Upper lobe of left lung (tissue), 6 donors: Measurements from ENCODE around the gene HPN. TPM values are rescaled to one million over a fixed set of nuclear protein-coding genes. Genes with fewer than 3 reads are reported as not detected.
"Not testable (repeated sequence)": the region's sequence is repeated elsewhere in the genome, so short reads cannot be mapped to it uniquely, and the experiment has no call there.

Experiments used
- ATAC-seq, 2 donors: fragments of 200-7000 bp; cut with Tn5 transposase; one replicate each; pipeline ENCODE4 v1.9.1; 2022; ENCODE audit warnings: mild to moderate bottlenecking in 2 of 2, moderate library complexity in 2 of 2; ENCODE audit not compliant: low FRiP score in 2 of 2
- DNase-seq, 2 donors: peaks; one replicate each; pipeline ENCODE4 v3.0.0-alpha.2; 2019 to 2020
- H3K27ac ChIP-seq, 4 donors: fragments of 200-600 bp; sonication (generic); one replicate each; pipeline ENCODE4 v1.5.1; 2016 to 2019
- H3K27me3 ChIP-seq, 4 donors: fragments of 200-600 bp; sonication (generic); one replicate each; pipeline ENCODE4 v1.5.1; 2017 to 2019
- H3K36me3 ChIP-seq, 4 donors: fragments of 200-600 bp; sonication (generic); one replicate each; pipeline ENCODE4 v1.5.1; 2016 to 2019
- H3K4me1 ChIP-seq, 4 donors: fragments of 200-600 bp; sonication (generic); one replicate each; pipeline ENCODE4 v1.5.1; 2018 to 2019
- H3K4me3 ChIP-seq, 4 donors: fragments of 200-600 bp; sonication (generic); one replicate each; pipeline ENCODE4 v1.5.1; 2017 to 2019; ENCODE audit warnings: mild to moderate bottlenecking in 2 of 4, moderate library complexity in 1 of 4
- H3K9me3 ChIP-seq, 4 donors: fragments of 200-600 bp; sonication (generic); one replicate each; pipeline ENCODE4 v1.5.1; 2018 to 2019
- CTCF ChIP-seq, 6 experiments: fragments of 450-650 bp in 4 of 6; fragments of 200-600 bp in 2 of 6; sonication (generic) in 2 of 6; IDR thresholded peaks; one replicate each; pipeline ENCODE4 v1.5.1; 2016 to 2019; ENCODE audit warnings: antibody characterized with exemption in 6 of 6
- EP300 ChIP-seq, 4 donors: sonication (generic); formaldehyde crosslinking; IDR thresholded peaks; one replicate each; pipeline ENCODE4 v1.5.1; 2017; ENCODE audit warnings: antibody characterized with exemption in 4 of 4, control low read depth in 2 of 4
- POLR2A ChIP-seq, 4 donors: fragments of 450-650 bp; IDR thresholded peaks; one replicate each; pipeline ENCODE4 v1.5.1; 2016 to 2017; ENCODE audit warnings: antibody characterized with exemption in 4 of 4, mild to moderate bottlenecking in 2 of 4
- POLR2AphosphoS5 ChIP-seq, 2 donors: sonication (generic); formaldehyde crosslinking; IDR thresholded peaks; one replicate each; pipeline ENCODE4 v1.5.1; 2017; ENCODE audit warnings: antibody characterized with exemption in 2 of 2
- WGBS, 2 donors: methylation state at CpG; one replicate each; pipeline ENCODE4 v1.1.5; 2017 to 2018; 5-methylcytosine and 5-hydroxymethylcytosine counted together
- total RNA-seq, 6 donors: library from RNA; depleted of rRNA in 4 of 6; stranded (reverse); fragments of >200 nt in 4 of 6; gene quantifications; one replicate each; pipeline versions ENCODE4 v1.1.0 to v1.2.1, GENCODE V29; 2016 to 2021
- donor health status: DM: no; HTN: no; CAD: no; lungs with moderate emphysema.
- donor health status: DM: no; HTN: yes; CAD: no; lungs with severe emphysema.

Gene HPN
- total RNA-seq, 6 donors from 2014 or later, result 15.9 to 54.5 (median 41.1) TPM

- peak overlapping the region; percentile 58 to 99 (median 98) for H3K27ac ChIP-seq
- DNase-seq (no peak), ATAC-seq (no peak)
- H3K4me1 ChIP-seq, result peaks cover 58 to 67% (median 60%) of the 10 kb centered on the region in 4 donors
- peaks cover 0 to 3% (median 0%) of the 10 kb centered on the region in 4 donors for H3K36me3 ChIP-seq
- TF ChIP-seq POLR2A (IDR thresholded peaks at IDR 0.05) (no peak), CTCF (IDR thresholded peaks at IDR 0.05) (no peak), EP300 (IDR thresholded peaks at IDR 0.05) (no peak), POLR2AphosphoS5 (IDR thresholded peaks at IDR 0.05) (no peak)
- 40 to 49% methylated on average over 8 of the region's 8 CpGs for WGBS, 2 donors
- H3K4me3 ChIP-seq, result no peak overlapping the region
- no peaks in the 10 kb centered on the region for H3K9me3 ChIP-seq
- no peaks in the 10 kb centered on the region for H3K27me3 ChIP-seq
These were observed 44.4 kb upstream of the HPN start for GRCh38 chr19:34997071-34997617.

DNA sequence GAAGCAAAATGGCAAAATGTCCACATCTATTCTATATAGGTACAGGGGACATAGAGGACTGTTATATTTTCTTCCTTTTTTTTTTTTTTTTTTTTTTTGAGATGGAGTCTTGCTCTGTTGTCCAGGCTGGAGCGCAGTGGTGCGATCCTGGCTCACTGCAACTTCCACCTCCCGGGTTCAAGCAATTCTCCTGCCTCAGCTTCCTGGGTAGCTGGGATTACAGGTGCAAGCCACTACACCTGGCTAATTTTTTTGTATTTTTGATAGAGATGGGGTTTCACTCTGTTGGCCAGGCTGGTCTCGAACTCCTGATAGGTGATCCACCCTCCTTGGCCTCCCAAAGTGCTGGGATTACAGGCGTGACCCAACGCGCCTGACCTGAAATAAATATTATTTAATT lies 43.3 kb upstream of the HPN start:
- peaks cover 69 to 78% (median 71%) of the 10 kb centered on the region in 4 donors for H3K4me1 ChIP-seq
- H3K27ac ChIP-seq, result peak overlapping the region; percentile 97 to 99 (median 99)
- peaks cover 0 to 12% (median 0%) of the 10 kb centered on the region in 4 donors for H3K36me3 ChIP-seq
- ATAC-seq, H3K9me3 ChIP-seq, DNase-seq, H3K27me3 ChIP-seq, H3K4me3 ChIP-seq: not testable (repeated sequence)
- 89 to 94% methylated on average over 7 of the region's 7 CpGs for whole genome bisulfite sequencing, 2 donors

- ATAC-seq, result peak in 1 of 2 donors; percentile 17
- WGBS, 2 donors, result 47 to 57% methylated on average over 12 to 13 of the region's 13 CpGs
- Histone ChIP-seq H3K27me3 (no peaks in the 10 kb centered on the region), H3K4me3 (peak overlapping the region in 3 of 4 donors; percentile 87 to 95 (median 95)), H3K27ac (peak overlapping the region; percentile 97 to 99 (median 99)), H3K9me3 (no peaks in the 10 kb centered on the region), H3K36me3 (peaks cover 0 to 12% (median 0%) of the 10 kb centered on the region in 4 donors), H3K4me1 (peaks cover 75 to 85% (median 77%) of the 10 kb centered on the region in 4 donors)
- no peak for DNase-seq
- TF ChIP-seq POLR2A (IDR thresholded peaks at IDR 0.05) (no peak), CTCF (IDR thresholded peaks at IDR 0.05) (no peak), EP300 (IDR thresholded peaks at IDR 0.05) (no peak), POLR2AphosphoS5 (IDR thresholded peaks at IDR 0.05) (no peak)
These were observed 42.6 kb upstream of the HPN start for GRCh38 chr19:34998777-34999497.

DNA sequence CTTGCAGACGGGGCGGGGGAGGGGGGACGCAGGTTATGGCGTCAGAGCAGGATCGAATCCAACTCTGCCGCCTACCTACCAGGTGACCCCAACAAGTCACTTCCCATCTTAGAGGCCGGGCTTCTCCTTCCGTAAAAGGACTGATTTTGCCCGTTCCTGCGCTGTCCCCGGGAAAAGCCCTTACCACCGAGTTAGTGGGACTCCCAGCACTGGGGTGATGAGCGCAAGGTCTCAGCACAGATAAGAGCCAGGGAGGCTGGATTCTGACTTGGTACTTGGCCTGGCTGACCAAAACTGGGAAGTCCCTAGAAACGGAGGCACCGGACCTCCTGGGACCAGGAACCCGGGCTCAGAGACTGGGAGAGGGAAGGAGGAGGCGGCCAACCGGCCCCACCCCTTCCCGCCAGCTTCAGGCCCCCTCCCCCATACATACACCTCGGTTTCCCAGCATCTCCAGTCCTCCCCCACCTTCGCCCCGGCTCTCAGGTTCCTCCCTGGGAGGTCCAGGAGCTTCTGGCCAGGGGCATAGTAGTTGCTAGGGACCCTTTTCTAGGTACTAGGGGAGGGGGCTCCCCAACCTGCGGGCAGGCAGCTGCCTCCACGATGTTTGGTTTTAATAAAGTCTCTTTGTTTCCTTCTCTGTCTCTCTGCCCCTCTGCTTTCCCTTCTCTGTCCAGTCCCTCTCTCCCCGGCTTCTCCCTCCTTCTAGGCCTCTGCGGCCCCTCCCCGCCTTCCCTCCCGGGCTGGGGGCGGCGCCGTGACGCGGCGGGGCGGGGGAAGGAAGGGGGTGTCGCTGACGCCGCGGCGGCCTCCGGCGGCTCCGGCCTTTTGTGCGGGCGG lies 41.8 kb upstream of the HPN start, which contains the start of gene GRAMD1A:
Gene GRAMD1A, plus strand, starts transcription at position 826 of the 840 bp plus-strand sequence. CDS start 156 bp downstream, outside the sequence.
- peak within 1 kb of the TSS; percentile 87 to 96 (median 95) for H3K4me3 ChIP-seq
- peak within 1 kb of the TSS; percentile 97 to 99 (median 99) for H3K27ac ChIP-seq
- TF ChIP-seq EP300 (IDR thresholded peaks at IDR 0.05) (peak in 2 of 4 donors; percentile 39 to 53), CTCF (IDR thresholded peaks at IDR 0.05) (no peak), POLR2AphosphoS5 (IDR thresholded peaks at IDR 0.05) (peak; percentile 80 to 94), POLR2A (IDR thresholded peaks at IDR 0.05) (peak in 3 of 4 donors; percentile 28 to 84 (median 67))
- peaks cover 0 to 12% (median 0%) of the 10 kb centered on the region in 4 donors for H3K36me3 ChIP-seq
- H3K4me1 ChIP-seq, result peaks cover 76 to 87% (median 79%) of the 10 kb centered on the region in 4 donors
- ATAC-seq (peak; percentile 91 to 95), DNase-seq (peak; percentile 92 to 99)
- H3K27me3 ChIP-seq, result no peaks in the 10 kb centered on the region
- H3K9me3 ChIP-seq, result no peaks in the 10 kb centered on the region
- WGBS, 2 donors, result 5 to 6% methylated on average over 34 to 43 of the region's 45 CpGs

DNA sequence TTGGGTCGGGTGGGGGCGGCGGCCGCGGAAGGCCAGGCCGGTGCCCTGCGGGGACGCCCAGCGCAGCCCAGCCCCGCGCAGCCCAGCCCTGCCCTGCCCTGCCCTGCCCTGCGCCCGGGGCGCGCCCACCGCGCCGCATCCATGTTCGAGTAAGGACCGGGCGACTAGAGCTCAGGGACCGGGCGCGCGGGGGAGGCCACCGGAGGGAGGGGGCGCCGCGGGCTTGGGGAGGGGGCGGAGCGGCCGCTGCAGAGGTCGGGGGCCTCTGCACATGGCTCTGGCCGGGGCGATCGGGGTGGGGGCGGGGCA lies 41.2 kb upstream of the HPN start:
- Histone ChIP-seq H3K4me1 (peaks cover 76 to 87% (median 80%) of the 10 kb centered on the region in 4 donors), H3K27ac (peak overlapping the region; percentile 97 to 99 (median 99)), H3K36me3 (peaks cover 0 to 12% (median 0%) of the 10 kb centered on the region in 4 donors), H3K9me3 (no peaks in the 10 kb centered on the region), H3K4me3 (peak overlapping the region; percentile 87 to 96 (median 95)), H3K27me3 (no peaks in the 10 kb centered on the region)
- no peak for DNase-seq
- WGBS, 2 donors, result 0% methylated on average over 4 of the region's 37 CpGs; no CpG with 5 or more reads in 1 of the 2 donors
- no peak for ATAC-seq
- peak in 3 of 4 donors; percentile 8 to 68 (median 50) for TF ChIP-seq POLR2A (IDR thresholded peaks at IDR 0.05)
- no peak for TF ChIP-seq EP300 (IDR thresholded peaks at IDR 0.05)
